Measurements from ENCODE around the gene SPATA31A6. TPM values are rescaled to one million over a fixed set of nuclear protein-coding genes. Genes with fewer than 3 reads are reported as not detected.
"Not testable (repeated sequence)": the region's sequence is repeated elsewhere in the genome, so short reads cannot be mapped to it uniquely, and the experiment has no call there.

The SPATA31A6 gene
- polyA plus RNA-seq, 1 donor from 2014 or later = not detected

DNA sequence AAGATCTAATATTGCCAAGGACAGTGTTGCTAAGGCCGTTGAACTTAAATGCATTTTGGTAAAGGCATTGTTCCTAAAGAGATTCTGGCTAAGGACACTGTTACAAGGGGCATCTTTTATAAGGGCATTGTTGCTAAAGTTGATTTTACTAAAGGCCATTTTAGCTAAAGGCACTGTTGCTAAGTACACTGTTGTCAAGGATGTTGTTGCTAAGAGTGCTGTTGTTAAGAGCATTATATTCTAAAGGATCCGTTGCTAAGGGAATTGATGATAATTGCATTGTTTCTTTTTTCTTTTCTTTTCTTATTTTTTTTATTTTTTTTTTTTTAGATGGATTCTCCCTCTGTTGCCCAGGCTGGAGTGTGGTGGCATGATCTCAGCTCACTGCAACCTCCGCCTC, 53.9 kb downstream of the SPATA31A6 start:
- H3K4me2 ChIP-seq (ENCODE audit: low read length); H2AFZ ChIP-seq (ENCODE audit: low read depth, low read length); H3K27me3 ChIP-seq (ENCODE audit: insufficient read depth, low read depth, low read length); H3K4me3 ChIP-seq (ENCODE audit: low read length); H3K79me2 ChIP-seq (replicated peaks; ENCODE audit: insufficient read depth, low read length); H3K9me2 ChIP-seq (ENCODE audit: insufficient read depth, low read length); H3K36me3 ChIP-seq (ENCODE audit: insufficient read depth, low read length); H4K20me1 ChIP-seq (ENCODE audit: insufficient read depth); H3F3A ChIP-seq (ENCODE audit: insufficient read depth, low read length, poor library complexity, severe bottlenecking); H3K9me3 ChIP-seq (ENCODE audit: low read length); H3K9ac ChIP-seq (ENCODE audit: low read length): not testable (repeated sequence)
- TF ChIP-seq MXI1 (conservative IDR thresholded peaks at IDR 0.05; ENCODE audit: poor library complexity, severe bottlenecking) = peak; percentile 56
- peak overlapping the region; percentile 39 for H3K27ac ChIP-seq (ENCODE audit: low read length)

DNA sequence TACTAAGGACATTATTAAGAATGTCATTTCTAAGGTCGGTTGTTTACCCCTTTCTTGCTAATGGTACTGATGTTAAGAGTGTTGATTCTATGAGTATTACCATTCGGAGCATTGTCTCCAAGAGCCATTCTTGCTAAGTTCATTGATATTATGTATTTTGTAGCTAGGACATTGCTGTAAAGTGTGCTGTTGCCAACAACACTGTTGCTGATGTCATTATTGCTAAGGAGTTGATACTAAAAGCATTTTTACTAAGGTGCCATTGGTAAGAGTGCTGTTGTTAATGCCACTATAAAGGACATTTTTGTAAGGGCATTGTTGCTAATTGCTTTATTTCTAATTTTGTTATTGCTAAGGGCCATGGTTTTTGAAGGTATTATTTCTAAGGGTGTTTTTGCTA, 55.4 kb downstream of the SPATA31A6 start:
- not testable (repeated sequence) for H3K4me2 ChIP-seq (ENCODE audit: low read length); H3K9ac ChIP-seq (ENCODE audit: low read length); H3K9me3 ChIP-seq (ENCODE audit: low read length); H3K36me3 ChIP-seq (ENCODE audit: insufficient read depth, low read length); H4K20me1 ChIP-seq (ENCODE audit: insufficient read depth); H3K4me3 ChIP-seq (ENCODE audit: low read length); H3K27ac ChIP-seq (ENCODE audit: low read length); H3K79me2 ChIP-seq (replicated peaks; ENCODE audit: insufficient read depth, low read length); H3K9me2 ChIP-seq (ENCODE audit: insufficient read depth, low read length); H2AFZ ChIP-seq (ENCODE audit: low read depth, low read length); H3F3A ChIP-seq (ENCODE audit: insufficient read depth, low read length, poor library complexity, severe bottlenecking); H3K27me3 ChIP-seq (ENCODE audit: insufficient read depth, low read depth, low read length)

Small RNA genes lying within 50 kb of the gene (small RNA-seq; reads per million reads assigned to genes)
- 0 reads per million in 3 experiments for gene AL445584.3

Other genes starting within 250 kb of the SPATA31A6 start
- 9.7 and 12.6 TPM in 2 replicates for gene CNTNAP3B, start 54.2 kb upstream of the SPATA31A6 start, polyA plus RNA-seq

Data from neural cell (in vitro differentiated cells).